Duodenal mucosa (tissue), 2 donors: ENCODE results near the gene RABGAP1L.
"Not testable (repeated sequence)": the region's sequence is repeated elsewhere in the genome, so short reads cannot be mapped to it uniquely, and the experiment has no call there.

Source experiments
- H3K27ac ChIP-seq: one replicate; pipeline ENCODE4 v1.7.0; 2013; ENCODE audit warnings: low read depth, low read length
- H3K27me3 ChIP-seq, 2 donors: one replicate each; pipeline ENCODE4 v1.7.0; 2013; ENCODE audit warnings: low read length in 2 of 2, control low read depth in 1 of 2; ENCODE audit not compliant: insufficient read depth in 2 of 2, control insufficient read depth in 1 of 2
- H3K36me3 ChIP-seq, 2 donors: one replicate each; pipeline ENCODE4 v1.7.0; 2013; ENCODE audit warnings: low read length in 2 of 2, control low read depth in 1 of 2; ENCODE audit not compliant: insufficient read depth in 2 of 2, control insufficient read depth in 1 of 2
- H3K4me1 ChIP-seq, 2 donors: one replicate each; pipeline ENCODE4 v1.7.0; 2013; ENCODE audit warnings: low read length in 2 of 2, control low read depth in 1 of 2; ENCODE audit not compliant: insufficient read depth in 2 of 2, control insufficient read depth in 1 of 2
- H3K4me3 ChIP-seq, 2 donors: one replicate each; pipeline ENCODE4 v1.7.0; 2013; ENCODE audit warnings: low read length in 2 of 2, low read depth in 1 of 2
- H3K9ac ChIP-seq, 2 donors: one replicate each; pipeline ENCODE4 v1.7.0; 2013; ENCODE audit warnings: low read length in 2 of 2, low read depth in 1 of 2
- H3K9me3 ChIP-seq, 2 donors: one replicate each; pipeline ENCODE4 v1.7.0; 2013; ENCODE audit warnings: low read length in 2 of 2, control low read depth in 1 of 2; ENCODE audit not compliant: control insufficient read depth in 1 of 2

The RABGAP1L gene

GRCh38 chr1:174682419-174683008 is 523.2 kb downstream of the RABGAP1L start:
- Histone ChIP-seq H3K27me3 (no peaks in the 10 kb centered on the region), H3K4me3 (no peak overlapping the region), H3K27ac (no peak overlapping the region), H3K36me3 (peaks cover 0 to 3% of the 10 kb centered on the region in 2 donors), H3K9ac (no peak overlapping the region), H3K9me3 (no peaks in the 10 kb centered on the region), H3K4me1 (no peaks in the 10 kb centered on the region)

- Histone ChIP-seq H3K27me3 (no peaks in the 10 kb centered on the region), H3K9me3 (no peaks in the 10 kb centered on the region), H3K4me1 (peaks cover 5 to 10% of the 10 kb centered on the region in 2 donors), H3K36me3 (peaks cover 0 to 3% of the 10 kb centered on the region in 2 donors), H3K4me3 (no peak overlapping the region), H3K9ac (no peak overlapping the region), H3K27ac (no peak overlapping the region)
Observed at GRCh38 chr1:174686213-174686612, 526.9 kb downstream of the RABGAP1L start.

- peaks cover 5 to 10% of the 10 kb centered on the region in 2 donors for H3K4me1 ChIP-seq
- peaks cover 0 to 2% of the 10 kb centered on the region in 2 donors for H3K36me3 ChIP-seq
- H3K27me3 ChIP-seq: no peaks in the 10 kb centered on the region
- H3K27ac ChIP-seq: no peak overlapping the region
- no peak overlapping the region for H3K4me3 ChIP-seq
- no peaks in the 10 kb centered on the region for H3K9me3 ChIP-seq
- H3K9ac ChIP-seq: no peak overlapping the region
Observed at GRCh38 chr1:174689524-174689923, 530.2 kb downstream of the RABGAP1L start.

GRCh38 chr1:174690266-174690665 is 530.9 kb downstream of the RABGAP1L start:
- Histone ChIP-seq H3K27me3 (no peaks in the 10 kb centered on the region), H3K4me1 (peaks cover 5 to 10% of the 10 kb centered on the region in 2 donors), H3K27ac (no peak overlapping the region), H3K4me3 (no peak overlapping the region), H3K36me3 (no peaks in the 10 kb centered on the region), H3K9me3 (no peaks in the 10 kb centered on the region), H3K9ac (no peak overlapping the region)

GRCh38 chr1:174692313-174692712 is 533.0 kb downstream of the RABGAP1L start:
- H3K4me3 ChIP-seq: no peak overlapping the region
- H3K9me3 ChIP-seq: no peaks in the 10 kb centered on the region
- no peaks in the 10 kb centered on the region for H3K36me3 ChIP-seq
- H3K9ac ChIP-seq: no peak overlapping the region
- H3K4me1 ChIP-seq: peaks cover 5 to 10% of the 10 kb centered on the region in 2 donors
- H3K27ac ChIP-seq: no peak overlapping the region
- no peaks in the 10 kb centered on the region for H3K27me3 ChIP-seq

- H3K4me3 ChIP-seq: no peak overlapping the region
- H3K27me3 ChIP-seq: no peaks in the 10 kb centered on the region
- peaks cover 5 to 10% of the 10 kb centered on the region in 2 donors for H3K4me1 ChIP-seq
- no peak overlapping the region for H3K9ac ChIP-seq
- no peaks in the 10 kb centered on the region for H3K36me3 ChIP-seq
- H3K9me3 ChIP-seq: no peaks in the 10 kb centered on the region
- H3K27ac ChIP-seq: no peak overlapping the region
Observed at GRCh38 chr1:174693085-174693484, 533.8 kb downstream of the RABGAP1L start.

- H3K27ac ChIP-seq, H3K4me3 ChIP-seq, H3K36me3 ChIP-seq, H3K9me3 ChIP-seq, H3K9ac ChIP-seq, H3K4me1 ChIP-seq, H3K27me3 ChIP-seq: not testable (repeated sequence)
Observed at GRCh38 chr1:174693539-174693938, 534.2 kb downstream of the RABGAP1L start.

- no peak overlapping the region for H3K27ac ChIP-seq
- H3K4me1 ChIP-seq: no peaks in the 10 kb centered on the region
- H3K27me3 ChIP-seq: no peaks in the 10 kb centered on the region
- no peak overlapping the region for H3K4me3 ChIP-seq
- H3K9ac ChIP-seq: no peak overlapping the region
- H3K36me3 ChIP-seq: no peaks in the 10 kb centered on the region
- no peaks in the 10 kb centered on the region for H3K9me3 ChIP-seq
Observed at GRCh38 chr1:174696026-174696821, 536.9 kb downstream of the RABGAP1L start.

GRCh38 chr1:174700314-174700713 is 541.0 kb downstream of the RABGAP1L start:
- H3K36me3 ChIP-seq: no peaks in the 10 kb centered on the region
- no peaks in the 10 kb centered on the region for H3K27me3 ChIP-seq
- no peaks in the 10 kb centered on the region for H3K9me3 ChIP-seq
- no peak overlapping the region for H3K4me3 ChIP-seq
- no peak overlapping the region for H3K27ac ChIP-seq
- H3K9ac ChIP-seq: no peak overlapping the region
- no peaks in the 10 kb centered on the region for H3K4me1 ChIP-seq

GRCh38 chr1:174700775-174701174 is 541.5 kb downstream of the RABGAP1L start:
- Histone ChIP-seq H3K27ac (no peak overlapping the region), H3K4me3 (no peak overlapping the region), H3K27me3 (no peaks in the 10 kb centered on the region), H3K36me3 (no peaks in the 10 kb centered on the region), H3K9ac (no peak overlapping the region), H3K4me1 (no peaks in the 10 kb centered on the region), H3K9me3 (no peaks in the 10 kb centered on the region)
